Prostate gland (tissue), 2 donors: Measurements from ENCODE around the gene DENND4C.

Experiments
- POLR2A ChIP-seq: fragments of 450-650 bp; IDR thresholded peaks from one replicate; pipeline ENCODE4 v1.6.1; 2016; ENCODE audit warnings: antibody characterized with exemption, mild to moderate bottlenecking
- TF ChIP-seq, protein P1 (sequence below), 4 experiments: fragments of 200-600 bp in 2 of 4; fragments of 450-650 bp in 2 of 4; sonication (generic) in 2 of 4; IDR thresholded peaks; 1 replicate in 3 of 4; 2 replicates in 1 of 4; pipeline ENCODE4 v1.5.1; 2016 to 2019; ENCODE audit warnings: antibody characterized with exemption in 4 of 4, mild to moderate bottlenecking in 2 of 4, moderate library complexity in 2 of 4

DNA sequence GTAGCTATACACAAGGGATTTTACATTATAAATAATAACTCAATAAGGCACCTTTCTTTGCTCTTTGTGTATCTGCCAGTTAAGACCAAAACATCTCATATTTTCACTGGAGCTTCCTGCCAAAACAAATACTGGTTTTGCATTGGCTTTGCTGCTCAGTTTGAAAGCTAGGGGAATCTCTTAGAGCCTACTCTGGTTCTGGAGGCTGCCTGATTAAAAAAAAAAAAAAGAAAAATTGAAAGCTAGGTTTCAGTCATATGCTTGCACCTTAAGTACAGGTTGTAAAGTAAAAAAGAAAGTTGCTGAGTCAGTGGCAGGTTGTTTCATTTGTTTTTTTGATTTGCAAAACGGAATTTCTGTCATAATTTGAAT lies 2.3 kb downstream of the DENND4C start:
- TF ChIP-seq, protein P1, sequence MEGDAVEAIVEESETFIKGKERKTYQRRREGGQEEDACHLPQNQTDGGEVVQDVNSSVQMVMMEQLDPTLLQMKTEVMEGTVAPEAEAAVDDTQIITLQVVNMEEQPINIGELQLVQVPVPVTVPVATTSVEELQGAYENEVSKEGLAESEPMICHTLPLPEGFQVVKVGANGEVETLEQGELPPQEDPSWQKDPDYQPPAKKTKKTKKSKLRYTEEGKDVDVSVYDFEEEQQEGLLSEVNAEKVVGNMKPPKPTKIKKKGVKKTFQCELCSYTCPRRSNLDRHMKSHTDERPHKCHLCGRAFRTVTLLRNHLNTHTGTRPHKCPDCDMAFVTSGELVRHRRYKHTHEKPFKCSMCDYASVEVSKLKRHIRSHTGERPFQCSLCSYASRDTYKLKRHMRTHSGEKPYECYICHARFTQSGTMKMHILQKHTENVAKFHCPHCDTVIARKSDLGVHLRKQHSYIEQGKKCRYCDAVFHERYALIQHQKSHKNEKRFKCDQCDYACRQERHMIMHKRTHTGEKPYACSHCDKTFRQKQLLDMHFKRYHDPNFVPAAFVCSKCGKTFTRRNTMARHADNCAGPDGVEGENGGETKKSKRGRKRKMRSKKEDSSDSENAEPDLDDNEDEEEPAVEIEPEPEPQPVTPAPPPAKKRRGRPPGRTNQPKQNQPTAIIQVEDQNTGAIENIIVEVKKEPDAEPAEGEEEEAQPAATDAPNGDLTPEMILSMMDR (IDR thresholded peaks at IDR 0.05) = no peak
- TF ChIP-seq POLR2A = no peak
